ENCODE data around the gene ZNF655.

Gene ZNF655

DNA sequence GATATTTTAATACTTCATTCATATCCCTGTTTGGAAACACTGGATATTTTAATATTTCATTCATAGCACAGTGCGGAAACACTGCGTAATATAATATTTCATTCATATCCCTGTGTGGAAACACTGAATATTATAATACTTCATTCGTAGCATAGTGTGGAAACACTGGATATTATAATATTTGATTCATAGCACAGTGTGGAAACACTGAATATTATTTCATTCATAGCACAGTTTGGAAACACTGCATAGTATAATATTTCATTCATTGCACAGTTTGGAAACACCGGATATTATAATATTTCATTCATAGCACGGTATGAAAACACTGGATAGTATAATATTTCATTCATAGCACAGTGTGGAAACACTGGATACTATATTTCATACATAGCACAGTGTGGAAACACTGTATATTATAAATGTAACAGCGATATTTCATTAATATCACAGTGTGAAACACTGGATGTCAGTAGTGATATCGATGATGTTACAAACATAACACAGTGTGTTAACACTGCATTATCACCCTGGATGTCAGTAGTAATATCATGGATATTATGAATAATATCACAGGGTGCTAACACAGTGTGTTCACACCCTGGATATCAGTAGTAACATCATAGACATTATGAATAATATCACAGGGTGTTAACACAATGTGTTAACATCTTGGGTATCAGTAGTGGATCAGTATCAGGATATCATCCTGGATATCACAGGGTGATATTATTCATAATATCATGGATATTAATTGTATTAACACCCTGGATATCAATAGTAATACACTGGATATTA, 36.7 kb downstream of the ZNF655 start:
- H3K4me3 ChIP-seq (ENCODE audit: low read depth, low read length) = no peak overlapping the region
- TF ChIP-seq, protein P1, sequence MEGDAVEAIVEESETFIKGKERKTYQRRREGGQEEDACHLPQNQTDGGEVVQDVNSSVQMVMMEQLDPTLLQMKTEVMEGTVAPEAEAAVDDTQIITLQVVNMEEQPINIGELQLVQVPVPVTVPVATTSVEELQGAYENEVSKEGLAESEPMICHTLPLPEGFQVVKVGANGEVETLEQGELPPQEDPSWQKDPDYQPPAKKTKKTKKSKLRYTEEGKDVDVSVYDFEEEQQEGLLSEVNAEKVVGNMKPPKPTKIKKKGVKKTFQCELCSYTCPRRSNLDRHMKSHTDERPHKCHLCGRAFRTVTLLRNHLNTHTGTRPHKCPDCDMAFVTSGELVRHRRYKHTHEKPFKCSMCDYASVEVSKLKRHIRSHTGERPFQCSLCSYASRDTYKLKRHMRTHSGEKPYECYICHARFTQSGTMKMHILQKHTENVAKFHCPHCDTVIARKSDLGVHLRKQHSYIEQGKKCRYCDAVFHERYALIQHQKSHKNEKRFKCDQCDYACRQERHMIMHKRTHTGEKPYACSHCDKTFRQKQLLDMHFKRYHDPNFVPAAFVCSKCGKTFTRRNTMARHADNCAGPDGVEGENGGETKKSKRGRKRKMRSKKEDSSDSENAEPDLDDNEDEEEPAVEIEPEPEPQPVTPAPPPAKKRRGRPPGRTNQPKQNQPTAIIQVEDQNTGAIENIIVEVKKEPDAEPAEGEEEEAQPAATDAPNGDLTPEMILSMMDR (conservative IDR thresholded peaks at IDR 0.05; ENCODE audit: low read depth, low read length) = no peak
- no peak for DNase-seq (ENCODE audit: low read depth)

DNA sequence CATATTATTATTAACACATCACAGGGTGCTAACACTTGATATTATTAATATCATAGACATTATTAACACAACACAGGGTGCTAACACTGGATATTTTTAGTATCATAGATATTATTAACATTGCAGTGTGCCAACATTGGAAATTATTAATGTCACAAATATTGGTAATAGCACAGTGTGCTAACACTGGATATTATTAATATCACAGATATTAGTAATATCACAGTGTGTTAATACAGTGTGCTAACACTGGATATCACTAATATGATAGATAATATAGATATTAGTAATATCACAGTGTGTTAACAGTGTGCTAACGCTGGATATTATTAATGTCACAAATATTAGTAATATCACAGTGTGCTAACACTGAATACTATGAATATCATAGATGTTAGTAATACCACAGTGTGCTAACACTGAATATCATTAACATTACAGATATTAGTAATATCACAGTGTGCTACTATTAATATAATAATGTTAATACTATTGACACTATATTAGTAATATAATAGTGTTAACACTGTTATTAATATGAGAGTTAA, 38.0 kb downstream of the ZNF655 start:
- no peak overlapping the region for H3K4me3 ChIP-seq (ENCODE audit: low read depth, low read length)
- TF ChIP-seq, protein P1 (conservative IDR thresholded peaks at IDR 0.05; ENCODE audit: low read depth, low read length) = no peak
- DNase-seq (ENCODE audit: low read depth) = no peak

DNA sequence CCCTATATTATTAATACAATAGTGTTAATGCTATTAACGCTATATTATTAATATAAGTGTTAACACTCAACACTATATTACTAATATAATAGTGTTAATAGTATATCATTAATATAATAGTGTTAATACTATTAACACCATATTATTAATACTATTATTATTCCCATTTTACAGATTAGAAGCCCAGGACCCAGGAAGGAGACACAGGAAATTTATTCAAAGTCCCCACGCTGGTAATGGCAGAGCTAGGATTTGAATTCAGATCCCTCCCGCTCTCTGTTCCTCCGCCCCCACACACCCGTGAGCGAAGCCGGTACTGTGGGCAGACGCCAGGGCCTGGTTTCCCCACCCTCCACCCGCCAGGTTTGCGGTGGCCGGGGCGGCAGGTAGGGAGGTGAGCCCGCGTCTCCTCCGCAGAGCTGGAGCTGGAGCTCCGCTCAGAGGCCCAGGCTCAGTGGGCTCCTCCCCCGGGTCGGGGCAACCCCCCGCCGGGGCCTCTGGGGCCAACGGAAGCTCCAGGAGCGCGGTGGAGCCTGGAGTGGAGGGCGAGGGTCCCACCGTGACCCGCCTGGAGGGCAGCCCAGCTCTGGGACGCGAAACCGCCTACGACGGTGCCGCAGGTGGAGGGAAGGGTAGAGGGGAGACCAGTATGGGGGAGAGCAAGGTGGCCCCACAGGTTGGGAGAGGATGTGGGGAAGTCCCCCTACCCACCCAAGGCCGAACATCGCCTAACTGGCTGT, 39.5 kb downstream of the ZNF655 start, which contains the start of gene TMEM225B:
TMEM225B (plus strand) TSS at position 506 of the 740 bp plus-strand sequence. CDS start 6,122 bp downstream, outside the sequence.
- no peak for DNase-seq (ENCODE audit: low read depth)
- TF ChIP-seq, protein P1 (conservative IDR thresholded peaks at IDR 0.05; ENCODE audit: low read depth, low read length) = no peak

DNA sequence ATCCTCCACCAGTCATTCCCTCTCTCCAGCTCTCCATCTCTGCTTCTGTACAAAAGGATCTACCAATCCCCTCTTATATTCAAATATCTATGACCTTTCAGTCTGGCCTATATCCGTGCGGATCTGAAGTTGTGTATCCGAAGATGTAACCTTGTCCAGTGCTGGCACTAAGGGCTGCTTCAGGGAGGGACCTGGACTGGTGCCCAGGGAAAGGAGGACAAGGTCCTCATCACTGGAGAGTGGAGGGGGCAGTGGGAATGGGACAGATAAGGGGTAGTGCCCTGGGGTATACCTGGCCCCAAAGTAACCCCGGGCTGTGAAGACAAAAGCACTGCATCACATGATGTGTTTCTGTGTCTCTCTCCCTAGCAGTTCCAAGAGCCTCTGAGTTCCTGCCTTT, 41.4 kb downstream of the ZNF655 start:
- H3K4me3 ChIP-seq (ENCODE audit: low read depth, low read length) = no peak overlapping the region
- no peak for DNase-seq (ENCODE audit: low read depth)
- TF ChIP-seq, protein P1 (conservative IDR thresholded peaks at IDR 0.05; ENCODE audit: low read depth, low read length) = no peak

More for the DNA sequence above, 39.5 kb downstream of the ZNF655 start, which contains the start of gene TMEM225B:
- H3K4me3 ChIP-seq (ENCODE audit: low read depth, low read length) = no peak within 1 kb of the TSS

DNA sequence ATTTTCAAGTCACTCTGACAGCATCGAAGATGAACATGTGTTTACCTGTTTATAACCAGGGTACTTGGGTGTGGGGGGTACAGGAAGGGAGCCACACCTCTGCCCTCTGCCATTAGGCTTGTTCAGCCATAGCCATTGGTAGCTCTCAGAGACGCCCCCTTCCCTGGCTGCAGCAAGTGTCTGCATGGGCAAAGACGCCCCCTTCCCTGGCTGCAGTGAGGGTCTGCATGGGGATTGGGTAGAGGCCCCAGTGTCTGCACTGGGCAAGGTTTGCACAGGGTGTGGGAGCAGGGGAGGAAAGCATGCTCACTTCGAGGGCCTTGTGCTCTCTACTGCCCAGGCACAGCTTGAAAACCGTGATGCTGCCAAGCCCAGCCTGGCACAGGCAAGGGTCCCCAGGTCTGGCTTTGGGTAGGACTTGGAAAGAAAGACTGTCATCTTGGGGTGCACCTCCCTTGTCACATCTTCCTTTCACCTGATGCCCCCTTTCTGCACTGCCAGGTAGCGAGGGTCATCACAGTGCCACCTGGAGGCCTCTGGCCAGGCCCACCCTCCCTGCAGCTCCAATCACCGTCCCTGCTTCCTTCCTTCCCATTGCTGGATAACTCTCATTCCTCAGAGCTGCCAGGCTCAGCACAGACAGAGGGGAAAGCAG, 43.3 kb downstream of the ZNF655 start:
- TF ChIP-seq, protein P1 (conservative IDR thresholded peaks at IDR 0.05; ENCODE audit: low read depth, low read length) = no peak
- no peak for DNase-seq (ENCODE audit: low read depth)
- H3K4me3 ChIP-seq (ENCODE audit: low read depth, low read length) = no peak overlapping the region

DNA sequence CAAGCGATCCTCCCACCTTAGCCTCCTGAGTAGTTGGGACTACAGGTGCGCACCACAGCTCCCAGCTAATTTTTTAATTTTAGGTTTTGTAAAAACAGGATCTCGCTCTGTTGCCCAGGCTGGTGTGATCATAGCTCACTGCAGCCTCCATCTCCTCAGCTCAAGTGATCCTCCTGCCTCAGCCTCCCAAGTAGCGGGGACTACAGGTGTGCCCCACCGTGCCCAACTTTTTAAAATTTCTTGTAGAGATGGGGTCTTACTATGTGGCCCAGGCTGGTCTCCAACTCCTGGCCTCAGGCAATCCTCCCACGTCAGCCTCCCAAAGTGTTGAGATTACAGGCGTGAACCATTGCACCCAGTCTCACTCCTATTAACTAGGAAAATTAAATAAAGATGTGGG, 47.1 kb downstream of the ZNF655 start:
- TF ChIP-seq, protein P1 (conservative IDR thresholded peaks at IDR 0.05; ENCODE audit: low read depth, low read length) = no peak
- H3K4me3 ChIP-seq (ENCODE audit: low read depth, low read length) = no peak overlapping the region
- no peak for DNase-seq (ENCODE audit: low read depth)

All from choroid plexus epithelial cell (primary cell).